ENCODE measurements around the gene IGF2R.

IGF2R gene

GRCh38 chr6:159977255-159977903 lies 8.5 kb downstream of the IGF2R start:
- DNase-seq (ENCODE audit: low spot score): no peak

GRCh38 chr6:159977904-159978268 lies 9.0 kb downstream of the IGF2R start:
- no peak for DNase-seq (ENCODE audit: low spot score)

GRCh38 chr6:159978291-159979135 lies 9.6 kb downstream of the IGF2R start:
- no peak for DNase-seq (ENCODE audit: low spot score)

- no peak for DNase-seq (ENCODE audit: low spot score)
Observed at GRCh38 chr6:159979136-159979874, 10.4 kb downstream of the IGF2R start.

- no peak for DNase-seq (ENCODE audit: low spot score)
Observed at GRCh38 chr6:159980474-159980873, 11.6 kb downstream of the IGF2R start.

GRCh38 chr6:159981071-159981402 lies 12.2 kb downstream of the IGF2R start:
- DNase-seq (ENCODE audit: low spot score): no peak

- no peak for DNase-seq (ENCODE audit: low spot score)
Observed at GRCh38 chr6:159981403-159982245, 12.7 kb downstream of the IGF2R start.

- no peak for DNase-seq (ENCODE audit: low spot score)
Observed at GRCh38 chr6:159982731-159983506, 14.0 kb downstream of the IGF2R start.

GRCh38 chr6:159983641-159984080 lies 14.8 kb downstream of the IGF2R start:
- DNase-seq (ENCODE audit: low spot score): no peak

- DNase-seq (ENCODE audit: low spot score): no peak
Observed at GRCh38 chr6:159984268-159984786, 15.4 kb downstream of the IGF2R start.

GRCh38 chr6:159985296-159985945 lies 16.5 kb downstream of the IGF2R start:
- DNase-seq (ENCODE audit: low spot score): no peak

GRCh38 chr6:159988983-159989454 lies 20.1 kb downstream of the IGF2R start:
- DNase-seq (ENCODE audit: low spot score): no peak

GRCh38 chr6:159989492-159990480 lies 20.9 kb downstream of the IGF2R start:
- no peak for DNase-seq (ENCODE audit: low spot score)

GRCh38 chr6:159992366-159992765 lies 23.5 kb downstream of the IGF2R start:
- no peak for DNase-seq (ENCODE audit: low spot score)

GRCh38 chr6:159995405-159995804 lies 26.5 kb downstream of the IGF2R start:
- no peak for DNase-seq (ENCODE audit: low spot score)

GRCh38 chr6:159996087-159996622 lies 27.3 kb downstream of the IGF2R start:
- DNase-seq (ENCODE audit: low spot score): no peak

GRCh38 chr6:159996626-159997497 lies 28.0 kb downstream of the IGF2R start:
- DNase-seq (ENCODE audit: low spot score): no peak

Data from HuH-7 (cell line).